ENCODE results near the gene GNG2.

GNG2 gene

GRCh38 chr14:51954031-51954430 lies 93.6 kb downstream of the GNG2 start:
- DNase-seq, result no peak

- DNase-seq, result no peak
Measured at GRCh38 chr14:51954657-51955056, 94.2 kb downstream of the GNG2 start.

- no peak for DNase-seq
Measured at GRCh38 chr14:51957950-51958349, 97.5 kb downstream of the GNG2 start.

GRCh38 chr14:51959928-51960327 lies 99.5 kb downstream of the GNG2 start:
- no peak for DNase-seq

- DNase-seq, result no peak
Measured at GRCh38 chr14:51960866-51961265, 100.5 kb downstream of the GNG2 start.

- no peak for DNase-seq
Measured at GRCh38 chr14:51962711-51963110, 102.3 kb downstream of the GNG2 start.

- no peak for DNase-seq
Measured at GRCh38 chr14:51963286-51963685, 102.9 kb downstream of the GNG2 start.

GRCh38 chr14:51967521-51967920 lies 107.1 kb downstream of the GNG2 start:
- no peak for DNase-seq

GRCh38 chr14:51969852-51970540 lies 109.6 kb downstream of the GNG2 start:
- DNase-seq, result no peak

- DNase-seq, result no peak
Measured at GRCh38 chr14:51972566-51972965, 112.2 kb downstream of the GNG2 start.

GRCh38 chr14:51977075-51977474 lies 116.7 kb downstream of the GNG2 start:
- DNase-seq, result no peak

- DNase-seq, result no peak
Measured at GRCh38 chr14:51978681-51979085, 118.3 kb downstream of the GNG2 start.

- peak; percentile 40 for DNase-seq
Measured at GRCh38 chr14:51979088-51979709, 118.8 kb downstream of the GNG2 start.

- DNase-seq, result no peak
Measured at GRCh38 chr14:51981218-51981854, 120.9 kb downstream of the GNG2 start.

GRCh38 chr14:51988221-51988620 lies 127.8 kb downstream of the GNG2 start:
- no peak for DNase-seq

- peak; percentile 85 for DNase-seq
Measured at GRCh38 chr14:51989293-51990234, 129.2 kb downstream of the GNG2 start, which contains the start of gene RTRAF. Gene RTRAF (plus strand): TSS chr14:51989546. CDS start chr14:51989640, 94 bp downstream.

- no peak for DNase-seq
Measured at GRCh38 chr14:51990488-51990887, 130.1 kb downstream of the GNG2 start.

GRCh38 chr14:51993285-51993920 lies 133.0 kb downstream of the GNG2 start:
- no peak for DNase-seq

GRCh38 chr14:51996148-51996746 lies 135.8 kb downstream of the GNG2 start:
- no peak for DNase-seq

- no peak for DNase-seq
Measured at GRCh38 chr14:51998348-51998747, 137.9 kb downstream of the GNG2 start.

- no peak for DNase-seq
Measured at GRCh38 chr14:51999084-51999483, 138.7 kb downstream of the GNG2 start.

- no peak for DNase-seq
Measured at GRCh38 chr14:52000019-52000582, 139.7 kb downstream of the GNG2 start.

Measured in NCI-H2029 treated with DMSO at 0.1 percent for 48 hours (cell line).